PC-3 (cell line): ENCODE results near the gene NAB1.

Source experiments
- CTCF ChIP-seq: fragments of 300-600 bp; sonication (generic); conservative IDR thresholded peaks from 2 replicates; pipeline ENCODE4 v1.5.1; 2017; ENCODE audit warnings: antibody characterized with exemption, low read depth, mild to moderate bottlenecking, low read length
- EZH2 ChIP-seq: fragments of 300-600 bp; sonication (generic); IDR thresholded peaks from one replicate; pipeline ENCODE4 v1.6.1; 2017; ENCODE audit warnings: antibody characterized with exemption, mild to moderate bottlenecking, low read length; ENCODE audit not compliant: unreplicated experiment
- EZH2phosphoT487 ChIP-seq: fragments of 300-600 bp; sonication (generic); IDR thresholded peaks from 2 replicates; pipeline ENCODE4 v1.6.1; 2018; ENCODE audit warnings: mild to moderate bottlenecking, antibody characterized with exemption, low read length, borderline replicate concordance

- TF ChIP-seq CTCF (0 out of 2 replicates have a peak, but pooled peaks have one; percentile 16), EZH2 (no peak), EZH2phosphoT487 (no peak)
Observed at GRCh38 chr2:190698895-190699294, 50.0 kb downstream of the NAB1 start.
